Measurements from ENCODE around the gene PATJ.
"Not testable (repeated sequence)": the region's sequence is repeated elsewhere in the genome, so short reads cannot be mapped to it uniquely, and the experiment has no call there.

Gene PATJ

GRCh38 chr1:61887931-61888564 is 145.8 kb downstream of the PATJ start:
- DNase-seq = no peak

GRCh38 chr1:61888808-61889207 is 146.5 kb downstream of the PATJ start:
- DNase-seq = no peak

- not testable (repeated sequence) for DNase-seq
Observed at GRCh38 chr1:61890435-61890834, 148.2 kb downstream of the PATJ start.

- no peak for DNase-seq
Observed at GRCh38 chr1:61892977-61893376, 150.7 kb downstream of the PATJ start.

- DNase-seq = not testable (repeated sequence)
Observed at GRCh38 chr1:61894296-61894695, 152.0 kb downstream of the PATJ start.

- DNase-seq = no peak
Observed at GRCh38 chr1:61895175-61895574, 152.9 kb downstream of the PATJ start.

GRCh38 chr1:61898658-61899057 is 156.4 kb downstream of the PATJ start:
- DNase-seq = no peak

GRCh38 chr1:61904354-61904753 is 162.1 kb downstream of the PATJ start:
- DNase-seq = no peak

GRCh38 chr1:61907102-61907501 is 164.8 kb downstream of the PATJ start:
- DNase-seq = no peak

- DNase-seq = no peak
Observed at GRCh38 chr1:61910035-61910434, 167.8 kb downstream of the PATJ start.

- DNase-seq = no peak
Observed at GRCh38 chr1:61914823-61915482, 172.7 kb downstream of the PATJ start.

GRCh38 chr1:61921435-61921834 is 179.2 kb downstream of the PATJ start:
- no peak for DNase-seq

- DNase-seq = no peak
Observed at GRCh38 chr1:61922950-61923480, 180.7 kb downstream of the PATJ start.

- DNase-seq = no peak
Observed at GRCh38 chr1:61925591-61926298, 183.5 kb downstream of the PATJ start.

- DNase-seq = no peak
Observed at GRCh38 chr1:61926597-61926996, 184.3 kb downstream of the PATJ start.

GRCh38 chr1:61930116-61930645 is 187.9 kb downstream of the PATJ start:
- no peak for DNase-seq

- no peak for DNase-seq
Observed at GRCh38 chr1:61931587-61932279, 189.5 kb downstream of the PATJ start.

- no peak for DNase-seq
Observed at GRCh38 chr1:61935516-61935915, 193.2 kb downstream of the PATJ start.

GRCh38 chr1:61936839-61937238 is 194.6 kb downstream of the PATJ start:
- DNase-seq = no peak

- no peak for DNase-seq
Observed at GRCh38 chr1:61941794-61942193, 199.5 kb downstream of the PATJ start.

- no peak for DNase-seq
Observed at GRCh38 chr1:61942856-61943255, 200.6 kb downstream of the PATJ start.

GRCh38 chr1:61948685-61949084 is 206.4 kb downstream of the PATJ start:
- DNase-seq = not testable (repeated sequence)

- DNase-seq = no peak
Observed at GRCh38 chr1:61950418-61950817, 208.1 kb downstream of the PATJ start.
